Thoracic aorta (tissue), 2 donors: Measurements from ENCODE around the gene AP1G1. TPM values are rescaled to one million over a fixed set of nuclear protein-coding genes. Genes with fewer than 3 reads are reported as not detected.

Experiments used
- ATAC-seq: fragments of 150-250 bp; one replicate; pipeline ENCODE4 v1.8.0; 2017; ENCODE audit warnings: low read depth; ENCODE audit not compliant: insufficient number of reproducible peaks, low FRiP score
- DNase-seq: peaks from one replicate; pipeline ENCODE4 v3.0.0-alpha.2; 2020; ENCODE audit warnings: low spot score
- H3K27ac ChIP-seq, 2 donors: fragments of 200-600 bp; sonication (generic); 1 replicate in 1 of 2; 2 replicates in 1 of 2; pipeline ENCODE4 v1.5.1; 2016; ENCODE audit warnings: mild to moderate bottlenecking in 2 of 2, moderate library complexity in 2 of 2
- H3K27me3 ChIP-seq: fragments of 200-600 bp; sonication (generic); replicated peaks from 2 replicates; pipeline ENCODE4 v1.6.0; 2016; ENCODE audit warnings: mild to moderate bottlenecking; ENCODE audit not compliant: insufficient read depth
- H3K36me3 ChIP-seq: fragments of 200-600 bp; sonication (generic); one replicate; pipeline ENCODE4 v1.5.1; 2016
- H3K4me1 ChIP-seq, 2 donors: fragments of 200-600 bp; sonication (generic); 1 replicate in 1 of 2; 2 replicates in 1 of 2; pipeline versions ENCODE4 v1.5.1 to v1.6.0; 2016; ENCODE audit warnings: low read depth in 2 of 2, mild to moderate bottlenecking in 1 of 2; ENCODE audit not compliant: control insufficient read depth in 1 of 2
- H3K4me3 ChIP-seq: fragments of 200-600 bp; sonication (generic); 2 replicates; pipeline ENCODE4 v1.5.1; 2016; ENCODE audit warnings: mild to moderate bottlenecking
- H3K9me3 ChIP-seq: fragments of 200-600 bp; sonication (generic); 2 replicates; pipeline ENCODE4 v1.5.1; 2016
- CTCF ChIP-seq: fragments of 200-600 bp; sonication (generic); IDR thresholded peaks from one replicate; pipeline ENCODE4 v1.5.1; 2019; ENCODE audit warnings: antibody characterized with exemption
- total RNA-seq, 2 donors: library from RNA; depleted of rRNA; stranded (reverse); fragments of >200 nt; gene quantifications; one replicate each; pipeline versions ENCODE4 v1.1.0 to v1.2.3, GENCODE V29; 2016

AP1G1 gene
- total RNA-seq, 2 donors from 2014 or later: 47.8 to 65.1 TPM

- Histone ChIP-seq H3K27me3 (no peaks in the 10 kb centered on the region), H3K4me1 (peaks cover 11 to 34% of the 10 kb centered on the region in 2 donors), H3K4me3 (peak overlapping the region; percentile 94), H3K9me3 (no peaks in the 10 kb centered on the region), H3K27ac (peak overlapping the region; percentile 91 to 94), H3K36me3 (no peaks in the 10 kb centered on the region)
- TF ChIP-seq CTCF: no peak
- ATAC-seq (peak; percentile 92), DNase-seq (peak; percentile 11)
Measured at GRCh38 chr16:71723537-71724319, 84.9 kb downstream of the AP1G1 start.

- DNase-seq (peak; percentile 8), ATAC-seq (peak; percentile 48)
- Histone ChIP-seq H3K27ac (peak overlapping the region; percentile 91 to 94), H3K4me3 (peak overlapping the region; percentile 94), H3K27me3 (no peaks in the 10 kb centered on the region), H3K4me1 (peaks cover 11 to 34% of the 10 kb centered on the region in 2 donors), H3K9me3 (no peaks in the 10 kb centered on the region), H3K36me3 (peaks cover under 1% of the 10 kb centered on the region)
- no peak for TF ChIP-seq CTCF
Measured at GRCh38 chr16:71722801-71723536, 85.7 kb downstream of the AP1G1 start.

GRCh38 chr16:71721066-71721740 is 87.4 kb downstream of the AP1G1 start:
- Histone ChIP-seq H3K4me1 (peaks cover 4 to 23% of the 10 kb centered on the region in 2 donors), H3K4me3 (no peak overlapping the region), H3K27ac (no peak overlapping the region), H3K27me3 (no peaks in the 10 kb centered on the region), H3K36me3 (peaks cover 4% of the 10 kb centered on the region), H3K9me3 (no peaks in the 10 kb centered on the region)
- DNase-seq (no peak), ATAC-seq (no peak)
- TF ChIP-seq CTCF: no peak

GRCh38 chr16:71712501-71712900 is 96.1 kb downstream of the AP1G1 start:
- no peak for DNase-seq
- Histone ChIP-seq H3K9me3 (no peaks in the 10 kb centered on the region), H3K27ac (no peak overlapping the region), H3K4me3 (no peak overlapping the region), H3K36me3 (no peaks in the 10 kb centered on the region), H3K4me1 (no peaks in the 10 kb centered on the region), H3K27me3 (no peaks in the 10 kb centered on the region)
- no peak for TF ChIP-seq CTCF
- no peak for ATAC-seq

- no peaks in the 10 kb centered on the region for H3K27me3 ChIP-seq
- H3K36me3 ChIP-seq: no peaks in the 10 kb centered on the region
- no peak overlapping the region for H3K27ac ChIP-seq
- DNase-seq (no peak), ATAC-seq (no peak)
- no peaks in the 10 kb centered on the region for H3K9me3 ChIP-seq
- H3K4me1 ChIP-seq: no peaks in the 10 kb centered on the region
- TF ChIP-seq CTCF: no peak
- H3K4me3 ChIP-seq: no peak overlapping the region
Measured at GRCh38 chr16:71711789-71712188, 96.8 kb downstream of the AP1G1 start.
